IPS-NIHi7 (cell line): ENCODE results near the gene CSK.
"Not testable (repeated sequence)": the region's sequence is repeated elsewhere in the genome, so short reads cannot be mapped to it uniquely, and the experiment has no call there.

Experiments
- DNase-seq: peaks from one replicate; pipeline ENCODE4 v3.0.0; 2012; ENCODE audit warnings: mixed read lengths; ENCODE audit errors: extremely low spot score

Gene CSK

DNA sequence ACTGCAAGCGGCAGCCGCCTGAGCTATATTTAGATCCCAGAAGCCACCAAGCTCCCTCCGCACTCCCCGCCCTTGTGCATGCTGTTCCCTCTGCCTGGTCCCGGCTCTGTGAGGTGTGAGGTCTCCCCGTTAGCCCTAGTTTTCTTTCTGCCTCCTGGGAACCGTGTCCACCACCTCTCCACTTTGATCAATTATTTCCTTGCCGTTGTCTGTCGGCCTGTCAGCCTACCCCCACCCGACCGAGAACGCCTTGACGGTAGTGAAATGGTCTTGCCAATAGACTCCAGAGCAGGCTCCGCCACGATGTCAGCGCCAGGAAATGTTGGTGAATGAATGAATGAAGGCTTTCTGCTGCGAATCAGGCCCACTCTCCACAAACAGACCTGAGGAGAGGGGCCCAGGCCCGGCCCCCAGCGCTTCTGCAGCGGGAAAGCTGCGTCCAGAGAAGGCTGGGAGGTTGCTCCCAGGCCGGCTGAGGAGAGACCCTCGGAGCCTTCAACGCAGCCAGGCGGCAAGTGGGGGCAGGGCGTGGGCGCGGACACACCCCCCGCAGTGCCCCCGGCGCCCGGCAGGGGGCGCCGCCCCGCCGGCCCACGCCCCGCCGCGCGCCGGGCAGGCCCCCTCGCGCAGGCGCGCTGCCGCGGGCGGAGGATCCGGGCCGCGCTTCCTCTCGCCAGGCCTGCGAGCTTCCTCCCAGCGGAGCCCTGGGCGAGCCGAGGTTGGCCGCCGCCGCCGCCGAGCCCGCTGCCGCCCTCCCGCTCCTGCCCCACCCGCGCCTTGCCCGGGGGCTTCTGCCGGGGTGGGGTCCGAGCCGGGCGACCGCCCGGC lies at the start of gene CSK:
CSK (plus strand) TSS at position 650 of the 828 bp plus-strand sequence. CDS start 16,218 bp downstream, outside the sequence.
- peak; percentile 90 for DNase-seq

DNA sequence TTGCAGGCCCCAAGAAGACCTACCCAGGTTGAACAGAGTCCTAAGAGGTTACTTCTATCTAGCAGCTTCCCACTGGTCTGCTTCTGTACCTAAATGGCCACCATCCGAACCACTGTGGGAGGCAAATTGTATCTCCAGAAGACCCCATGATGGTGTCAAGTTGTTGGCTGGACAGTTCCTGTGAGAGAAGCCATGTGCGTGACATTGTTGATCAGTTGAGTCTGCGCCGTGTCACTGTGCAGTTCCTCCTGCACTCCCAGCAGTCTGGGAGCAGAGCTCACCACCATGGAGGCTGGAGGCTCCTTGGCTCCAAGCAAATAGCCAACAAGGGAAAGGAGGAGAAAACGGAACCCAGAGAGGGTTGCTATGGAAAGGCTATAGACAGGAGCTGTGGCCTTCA lies 49.0 kb upstream of the CSK start:
- DNase-seq = no peak

DNA sequence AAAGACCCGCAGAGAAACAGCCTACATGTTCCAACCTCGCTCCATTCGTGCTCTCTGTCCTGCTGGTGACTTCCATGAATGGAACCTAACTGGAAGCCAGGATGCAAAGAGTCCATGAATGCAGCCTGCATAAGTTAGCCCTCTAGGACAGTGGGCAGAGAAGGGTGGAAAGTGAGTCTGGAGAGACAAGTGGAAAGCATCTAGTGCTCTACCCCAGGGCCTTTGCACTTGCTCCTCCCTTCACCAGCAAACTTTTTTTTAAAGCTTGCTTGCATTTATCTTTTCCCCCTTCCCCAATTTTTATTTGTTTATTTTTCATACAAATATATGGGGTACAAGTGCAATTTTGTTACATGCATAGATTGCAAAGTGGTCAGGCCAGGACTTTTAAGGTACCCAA lies 48.6 kb upstream of the CSK start:
- DNase-seq = no peak

DNA sequence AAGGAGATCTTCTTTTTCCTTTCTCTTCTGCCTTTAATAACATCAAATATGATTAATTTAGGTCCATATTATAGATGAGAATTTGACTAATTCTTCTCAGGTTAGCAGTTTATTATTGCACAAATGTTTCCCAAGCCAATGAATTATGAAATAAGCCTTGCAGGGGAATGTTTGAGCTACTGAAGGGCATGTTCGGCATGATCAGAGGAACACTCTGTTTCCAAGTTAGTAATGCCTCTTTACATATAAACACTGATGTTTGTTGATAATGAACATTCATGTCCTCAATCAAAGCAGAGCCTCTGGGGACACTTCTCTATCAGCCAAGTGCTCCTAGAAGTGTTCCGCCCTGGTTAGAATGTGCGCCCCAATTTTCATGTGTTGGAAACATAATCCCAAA lies 46.6 kb upstream of the CSK start:
- no peak for DNase-seq

DNA sequence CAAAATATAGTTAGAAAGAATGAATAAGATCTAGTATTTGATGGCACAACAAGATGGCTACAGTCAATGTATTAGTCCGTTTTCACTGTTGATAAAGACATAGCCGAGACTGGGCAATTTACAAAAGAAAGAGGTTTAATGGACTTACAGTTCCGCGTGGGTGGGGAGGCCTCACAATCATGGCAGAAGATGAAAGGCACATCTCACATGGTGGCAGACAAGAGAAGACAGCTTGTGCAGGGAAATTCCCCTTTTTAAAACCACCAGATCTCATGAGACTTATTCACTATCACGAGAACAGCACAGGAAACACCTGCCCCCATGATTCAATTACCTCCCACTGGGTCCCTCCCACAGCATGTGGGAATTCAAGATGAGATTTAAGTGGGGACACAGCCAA lies 43.6 kb upstream of the CSK start:
- DNase-seq = not testable (repeated sequence)

DNA sequence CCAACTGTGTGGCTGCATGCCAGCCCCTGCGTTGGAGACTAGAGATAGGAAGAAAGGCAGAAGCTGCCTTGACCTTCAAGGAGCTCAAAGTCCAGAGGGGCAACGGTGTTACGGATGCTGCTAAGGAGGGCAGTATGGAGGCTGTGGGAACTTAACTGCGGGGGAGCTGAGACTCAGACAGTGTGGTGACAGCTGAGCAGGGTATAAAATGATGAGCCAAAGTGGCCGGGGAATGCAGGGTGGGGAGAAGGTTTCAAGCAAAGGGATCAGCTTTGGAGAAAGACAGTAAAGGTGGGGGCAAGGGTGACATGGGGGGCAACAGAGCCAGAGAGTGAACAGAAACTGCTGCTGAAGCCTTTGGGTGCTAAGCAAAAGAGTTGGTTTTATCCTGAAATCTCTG lies 39.5 kb upstream of the CSK start:
- DNase-seq = no peak

DNA sequence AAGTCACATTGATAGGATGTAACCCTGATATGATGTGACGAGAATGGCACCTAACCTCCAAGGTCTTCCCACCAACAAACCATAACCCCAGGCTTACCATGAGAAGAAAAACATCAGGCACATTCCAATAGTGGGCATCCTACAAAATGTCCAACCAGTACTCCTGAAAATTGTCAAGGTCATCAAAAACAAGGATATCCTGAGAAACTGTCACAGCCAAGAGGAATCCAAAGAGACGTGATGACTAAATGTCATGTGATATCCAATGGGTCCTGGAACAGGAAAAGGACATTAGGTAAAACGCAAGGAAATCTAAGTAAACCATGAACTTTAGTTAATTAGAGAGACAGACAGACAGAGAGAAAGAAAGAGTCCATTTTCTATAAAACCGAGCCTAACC lies 35.5 kb upstream of the CSK start:
- no peak for DNase-seq

DNA sequence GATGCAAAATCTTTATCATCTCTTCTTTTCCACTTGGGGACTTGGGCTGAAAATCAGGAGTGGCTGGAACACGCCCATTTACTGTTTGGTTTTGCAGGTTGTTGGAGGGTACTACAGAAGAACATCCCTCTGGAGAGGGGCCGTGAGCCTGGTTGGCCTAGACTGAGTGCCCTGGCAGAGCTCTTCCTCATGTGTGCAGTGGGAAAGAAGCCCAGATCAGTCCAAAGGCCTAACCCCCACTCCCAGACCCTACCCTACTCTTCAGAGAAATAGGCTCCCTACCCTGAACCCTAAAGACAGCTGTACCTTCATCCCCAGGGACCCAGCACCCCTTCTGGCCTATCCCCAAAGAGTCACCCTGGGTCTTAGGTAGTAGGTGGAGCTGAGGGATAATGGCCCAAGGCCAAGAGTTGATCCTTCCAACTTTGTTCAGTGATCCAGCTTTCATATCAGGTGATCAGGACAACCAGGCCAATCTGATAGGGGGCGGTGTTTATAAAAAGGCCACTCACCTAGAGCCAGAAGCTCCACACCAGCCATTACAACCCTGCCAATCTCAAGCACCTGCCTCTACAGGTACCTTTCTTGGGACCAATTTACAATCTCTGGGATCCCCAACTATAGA lies 33.4 kb upstream of the CSK start, which contains the start of gene CYP1A2:
CYP1A2 (plus strand) TSS at position 524 of the 625 bp plus-strand sequence. CDS start 894 bp downstream, outside the sequence.
- DNase-seq = no peak

DNA sequence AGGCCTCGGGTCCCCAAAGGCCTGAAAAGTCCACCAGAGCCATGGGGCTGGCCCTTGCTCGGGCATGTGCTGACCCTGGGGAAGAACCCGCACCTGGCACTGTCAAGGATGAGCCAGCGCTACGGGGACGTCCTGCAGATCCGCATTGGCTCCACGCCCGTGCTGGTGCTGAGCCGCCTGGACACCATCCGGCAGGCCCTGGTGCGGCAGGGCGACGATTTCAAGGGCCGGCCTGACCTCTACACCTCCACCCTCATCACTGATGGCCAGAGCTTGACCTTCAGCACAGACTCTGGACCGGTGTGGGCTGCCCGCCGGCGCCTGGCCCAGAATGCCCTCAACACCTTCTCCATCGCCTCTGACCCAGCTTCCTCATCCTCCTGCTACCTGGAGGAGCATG lies 32.0 kb upstream of the CSK start:
- DNase-seq = no peak

DNA sequence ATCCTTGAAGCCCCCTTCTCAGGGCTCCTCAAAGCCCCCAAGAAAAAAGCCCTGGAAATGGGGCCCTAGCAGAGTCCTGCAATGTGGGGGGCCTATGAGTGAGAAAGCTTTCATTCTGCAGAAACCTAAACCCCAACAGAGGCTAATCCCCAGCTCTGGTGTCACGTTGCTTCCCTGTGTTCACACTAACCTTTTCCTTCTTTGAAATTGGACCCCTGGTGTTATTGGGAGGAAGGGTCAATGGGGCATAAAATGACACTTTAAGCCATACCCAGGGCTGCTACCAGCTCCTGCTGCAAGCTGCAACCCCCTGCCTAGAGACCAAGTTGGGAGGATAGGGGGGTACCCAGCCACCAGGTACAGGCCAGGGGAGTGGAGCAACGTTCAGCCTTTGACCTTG lies 31.1 kb upstream of the CSK start:
- DNase-seq = no peak

DNA sequence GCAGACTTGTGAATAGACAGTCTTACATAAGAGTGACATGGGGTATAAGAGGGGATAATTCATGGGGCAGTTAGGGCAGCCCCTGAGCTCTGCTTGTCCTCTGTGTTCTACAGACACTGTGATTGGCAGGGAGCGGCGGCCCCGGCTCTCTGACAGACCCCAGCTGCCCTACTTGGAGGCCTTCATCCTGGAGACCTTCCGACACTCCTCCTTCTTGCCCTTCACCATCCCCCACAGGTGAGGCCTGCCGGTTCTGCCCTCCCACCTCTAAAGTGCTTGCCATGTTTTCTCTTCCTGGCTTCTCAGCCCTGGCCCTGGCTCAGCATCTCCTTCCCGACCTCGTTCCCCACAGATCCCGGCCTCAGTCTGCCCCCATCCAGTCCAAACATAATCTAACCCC lies 29.9 kb upstream of the CSK start:
- no peak for DNase-seq

DNA sequence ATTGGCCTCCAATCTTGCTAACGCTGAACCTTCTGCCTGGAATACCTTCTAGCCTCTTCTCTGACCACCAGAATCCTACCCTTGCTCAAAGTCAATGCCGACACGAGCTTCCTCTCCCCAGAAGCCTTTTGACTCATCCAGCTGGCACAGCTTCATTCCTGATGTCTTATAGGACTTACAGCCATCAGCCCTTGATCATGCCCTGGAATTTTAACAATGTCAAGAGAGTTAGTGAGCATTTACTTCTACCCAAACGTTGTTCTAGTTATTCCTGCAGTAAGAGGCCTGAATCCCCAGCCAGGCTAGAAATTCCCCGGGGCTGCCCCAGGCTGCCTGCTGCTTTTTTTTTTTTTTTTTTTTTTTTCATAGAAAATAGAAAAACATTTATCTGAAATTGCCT lies 29.3 kb upstream of the CSK start:
- no peak for DNase-seq

DNA sequence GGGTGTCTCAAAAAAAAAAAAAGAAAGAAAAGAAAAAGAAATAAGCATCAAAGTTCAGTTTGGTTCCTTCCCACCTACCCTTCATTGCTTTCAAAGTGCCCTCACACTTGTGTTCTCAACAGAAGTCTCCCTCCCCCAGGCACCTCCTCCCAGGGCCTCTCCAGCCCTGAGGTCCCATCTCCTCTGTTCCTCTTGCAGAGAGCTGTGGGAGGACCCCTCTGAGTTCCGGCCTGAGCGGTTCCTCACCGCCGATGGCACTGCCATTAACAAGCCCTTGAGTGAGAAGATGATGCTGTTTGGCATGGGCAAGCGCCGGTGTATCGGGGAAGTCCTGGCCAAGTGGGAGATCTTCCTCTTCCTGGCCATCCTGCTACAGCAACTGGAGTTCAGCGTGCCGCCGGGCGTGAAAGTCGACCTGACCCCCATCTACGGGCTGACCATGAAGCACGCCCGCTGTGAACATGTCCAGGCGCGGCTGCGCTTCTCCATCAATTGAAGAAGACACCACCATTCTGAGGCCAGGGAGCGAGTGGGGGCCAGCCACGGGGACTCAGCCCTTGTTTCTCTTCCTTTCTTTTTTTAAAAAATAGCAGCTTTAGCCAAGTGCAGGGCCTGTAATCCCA lies 27.2 kb upstream of the CSK start:
- DNase-seq = no peak

DNA sequence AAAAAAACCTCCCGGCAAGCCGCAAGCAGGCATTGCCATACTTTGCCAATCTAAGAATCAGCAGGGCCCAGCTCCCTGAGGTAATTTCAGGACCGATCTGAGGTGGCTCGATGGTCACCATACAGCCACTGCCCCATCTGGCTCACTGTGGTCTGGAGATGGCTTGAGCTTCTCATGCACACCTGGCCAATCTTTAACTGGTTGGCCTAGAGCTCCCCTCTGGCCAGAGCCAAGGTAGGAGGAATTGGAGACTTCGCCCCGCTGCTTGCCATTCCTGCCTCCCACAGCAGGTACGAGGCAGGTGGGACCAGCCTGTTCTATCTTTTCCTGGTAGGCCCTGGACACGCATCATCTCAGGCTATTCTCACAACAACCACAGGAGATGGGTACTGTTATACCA lies 23.1 kb upstream of the CSK start:
- no peak for DNase-seq

DNA sequence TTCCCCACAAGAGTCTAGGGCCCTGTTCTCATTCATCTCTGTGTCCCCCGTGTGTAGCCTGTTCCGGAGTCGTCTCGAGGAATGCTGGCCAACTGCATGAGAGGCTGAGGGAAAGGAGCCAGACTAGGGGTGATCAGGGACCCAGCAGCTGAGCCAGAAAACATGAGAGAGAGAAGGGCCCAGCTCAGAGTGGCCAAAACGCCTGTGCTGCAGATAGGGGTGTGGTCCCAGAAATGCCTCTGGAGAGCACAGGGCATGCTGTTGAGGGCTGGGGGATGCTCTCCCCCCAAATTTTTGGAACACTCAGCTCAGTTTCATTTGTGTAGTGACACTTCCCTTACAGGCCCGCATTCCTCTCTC lies 19.1 kb upstream of the CSK start:
- DNase-seq = no peak

DNA sequence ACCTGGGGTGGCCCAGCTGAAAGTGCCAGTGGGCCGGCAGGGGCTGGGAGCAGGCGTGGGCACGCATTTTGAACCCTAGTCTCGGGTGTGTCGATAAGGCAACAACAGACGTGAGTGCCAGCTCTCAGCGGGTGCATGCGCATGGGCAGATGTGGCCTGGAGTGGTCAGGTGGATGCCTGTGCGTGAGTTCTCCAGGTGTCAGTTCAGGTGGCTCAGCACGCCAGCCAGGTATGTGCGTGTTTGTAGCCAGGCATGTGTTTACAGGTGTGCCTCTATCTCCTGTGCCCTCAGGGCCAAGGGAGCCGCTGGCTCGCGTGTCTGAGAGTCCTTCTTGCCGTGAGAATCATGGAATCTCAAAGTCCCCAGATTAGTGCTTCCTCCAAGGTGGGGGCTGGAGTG lies 18.5 kb upstream of the CSK start:
- DNase-seq = no peak

DNA sequence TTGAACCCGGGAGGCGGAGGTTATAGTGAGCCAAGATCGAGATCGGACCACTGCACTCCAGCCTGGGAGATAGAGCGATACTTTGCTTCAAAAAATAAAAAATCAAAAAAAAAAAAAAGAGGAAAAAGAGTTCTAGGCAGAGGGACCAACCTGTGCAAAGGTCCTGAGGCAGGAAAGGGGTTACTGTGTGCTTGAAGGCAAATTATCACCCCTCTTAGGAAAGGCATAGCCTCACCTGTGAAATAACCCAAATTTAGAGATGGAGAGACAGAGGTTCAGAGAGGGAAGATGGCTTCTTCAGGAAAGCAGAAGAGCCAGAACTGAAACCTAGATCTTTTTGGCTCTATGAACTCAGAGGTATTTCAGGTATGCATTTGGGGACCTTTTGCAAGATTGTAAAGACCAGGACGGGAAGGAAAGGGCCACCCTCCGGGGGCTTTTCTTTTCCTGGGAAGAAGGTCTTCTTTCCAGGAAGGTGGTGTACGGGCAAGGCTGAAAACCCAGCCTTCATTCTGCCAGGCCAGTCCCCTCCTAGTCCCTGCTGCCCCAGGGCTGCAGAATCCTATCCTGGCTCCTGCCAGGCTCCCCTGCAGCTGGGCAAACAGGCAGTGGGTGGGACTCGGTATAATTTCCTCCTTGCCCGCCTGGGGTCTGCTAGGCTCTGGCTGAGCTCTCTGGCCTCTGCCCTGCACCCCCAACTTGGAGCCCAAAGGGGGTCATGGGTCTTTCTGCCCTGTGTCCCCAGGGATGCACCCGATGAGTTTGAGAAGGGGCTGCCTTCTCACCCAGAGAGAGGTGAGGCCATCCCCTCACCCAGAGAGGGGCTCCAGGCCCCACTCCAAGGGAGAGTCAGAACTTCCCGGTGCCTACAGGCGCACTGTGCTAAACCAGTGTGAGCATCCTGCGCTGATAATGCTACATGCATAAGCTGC lies 14.4 kb upstream of the CSK start:
- DNase-seq = no peak

DNA sequence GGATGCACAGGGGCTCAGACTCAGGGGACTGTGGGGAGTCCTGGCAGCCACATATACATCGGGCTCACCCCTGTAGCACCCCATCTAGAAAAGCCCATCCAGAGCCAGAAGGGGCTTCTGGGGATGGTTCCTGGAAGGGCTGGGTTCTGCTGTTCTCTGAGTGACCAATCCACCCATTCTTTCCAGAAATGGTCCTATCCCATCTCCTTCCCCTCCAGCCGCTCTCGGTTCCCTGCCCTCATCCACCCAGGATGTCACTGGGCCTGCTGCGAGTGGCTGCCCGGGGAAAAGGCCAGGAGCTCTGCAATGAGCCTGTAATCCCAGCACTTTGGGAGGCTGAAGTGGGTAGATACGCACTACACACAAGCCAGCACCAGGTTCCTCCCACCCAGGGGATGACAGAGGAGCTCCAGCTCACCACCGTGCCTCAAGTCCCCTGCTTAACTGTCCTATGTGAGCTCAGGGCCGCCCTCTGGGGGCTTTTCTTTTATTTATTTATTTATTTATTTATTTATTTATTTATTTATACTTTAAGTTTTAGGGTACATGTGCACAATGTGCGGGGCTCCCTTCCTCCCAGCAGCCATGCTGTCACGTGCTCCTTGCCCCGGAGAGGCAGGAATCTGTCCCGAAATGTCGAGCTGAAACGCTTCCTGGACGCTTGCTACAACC lies 13.6 kb upstream of the CSK start:
- no peak for DNase-seq

DNA sequence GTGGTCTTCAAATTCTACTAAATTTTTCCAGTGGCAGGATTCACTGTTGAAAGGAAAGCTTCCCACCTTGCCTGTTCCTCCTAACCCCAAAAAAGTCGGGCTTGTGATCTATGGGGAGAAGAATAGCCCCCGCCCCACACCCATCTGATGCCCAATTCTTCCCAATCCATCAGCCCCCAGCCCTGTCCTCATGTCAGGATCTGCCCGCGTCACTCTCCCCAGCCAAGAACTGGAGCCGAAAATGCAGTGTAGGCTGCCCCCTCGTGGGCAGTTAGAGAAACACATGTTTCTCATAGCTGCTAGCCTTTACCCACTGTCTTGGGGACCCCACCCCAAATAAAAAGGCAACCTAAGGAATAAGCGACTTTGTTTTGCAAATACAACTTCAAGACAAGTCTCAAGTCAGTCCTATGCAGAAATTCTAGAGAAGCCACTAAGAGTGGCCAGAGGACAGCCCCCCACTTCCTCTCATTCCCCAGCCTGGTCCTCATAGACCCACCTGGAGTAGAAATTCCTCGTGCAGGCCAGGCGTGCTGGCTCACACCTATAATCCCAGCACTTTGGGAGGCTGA lies 13.0 kb upstream of the CSK start:
- peak; percentile 83 for DNase-seq

DNA sequence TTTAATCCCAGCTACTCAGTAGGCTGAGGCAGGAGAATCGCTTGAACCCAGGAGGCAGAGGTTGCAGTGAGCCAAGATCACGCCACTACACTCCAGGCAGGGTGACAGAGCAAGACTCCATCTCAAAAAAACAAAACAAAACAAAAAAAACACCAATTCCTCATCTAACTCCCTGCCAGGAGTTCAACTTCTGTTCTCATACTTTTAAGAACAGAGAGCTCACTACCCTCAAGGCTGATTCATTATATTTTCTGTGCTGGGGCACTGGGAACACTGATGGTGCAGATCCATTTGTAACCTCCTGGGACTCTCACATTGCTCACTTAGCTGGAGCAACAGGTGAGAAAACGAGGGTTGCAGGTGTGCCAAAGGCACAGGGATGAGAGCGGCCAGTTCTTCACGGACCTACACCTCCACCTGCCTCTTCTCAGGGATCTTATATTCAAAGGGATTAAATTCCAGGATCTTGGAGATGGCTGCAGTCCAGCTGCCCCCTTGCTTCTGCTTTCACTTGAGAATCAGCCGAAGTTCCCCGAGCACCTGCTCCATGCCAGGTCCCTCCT lies 12.3 kb upstream of the CSK start:
- no peak for DNase-seq
